HepG2 (cell line): ENCODE measurements around the gene SRP14. TPM values are rescaled to one million over a fixed set of nuclear protein-coding genes. Genes with fewer than 3 reads are reported as not detected.

Experiments used
- ARHGAP35 ChIP-seq: sonication (generic); formaldehyde crosslinking; IDR thresholded peaks from 2 replicates; pipeline ENCODE4 v1.9.0; 2022; ENCODE audit warnings: mild to moderate bottlenecking, inconsistent platforms, moderate library complexity, missing genetic modification reagents, borderline replicate concordance
- CEBPG ChIP-seq: IDR thresholded peaks from 2 replicates; pipeline ENCODE4 v1.6.1; 2016
- FLYWCH1 ChIP-seq: sonication (generic); formaldehyde crosslinking; IDR thresholded peaks from 2 replicates; pipeline ENCODE4 v1.8.1; 2023; ENCODE audit warnings: mild to moderate bottlenecking, missing genetic modification reagents
- FOXP1 ChIP-seq, 2 experiments: fragments of 450-650 bp in 1 of 2; IDR thresholded peaks; 2 replicates each; pipeline ENCODE4 v1.6.1; 2017 to 2018; ENCODE audit warnings: antibody characterized with exemption in 1 of 2
- HDAC2 ChIP-seq: sonication (generic); formaldehyde crosslinking; IDR thresholded peaks from 2 replicates; pipeline ENCODE4 v1.4.0; 2020; ENCODE audit warnings: missing genetic modification reagents
- HMG20A ChIP-seq: IDR thresholded peaks from 2 replicates; pipeline ENCODE4 v1.6.1; 2016; ENCODE audit warnings: borderline replicate concordance
- MIXL1 ChIP-seq: IDR thresholded peaks from 2 replicates; pipeline ENCODE4 v1.6.1; 2016
- NCOA5 ChIP-seq: sonication (generic); formaldehyde crosslinking; IDR thresholded peaks from 2 replicates; pipeline ENCODE4 v1.4.0; 2020; ENCODE audit warnings: missing genetic modification reagents
- NFE2 ChIP-seq: sonication (generic); formaldehyde crosslinking; IDR thresholded peaks from 2 replicates; pipeline ENCODE4 v1.4.0; 2020; ENCODE audit warnings: missing genetic modification reagents
- RBAK ChIP-seq: sonication (generic); formaldehyde crosslinking; IDR thresholded peaks from 2 replicates; pipeline ENCODE4 v1.5.1; 2020; ENCODE audit warnings: mild to moderate bottlenecking, missing genetic modification reagents
- SIX1 ChIP-seq: sonication (generic); formaldehyde crosslinking; IDR thresholded peaks from 2 replicates; pipeline ENCODE4 v1.4.0; 2020; ENCODE audit warnings: missing genetic modification reagents, borderline replicate concordance
- SNAPC2 ChIP-seq: sonication (generic); formaldehyde crosslinking; IDR thresholded peaks from 2 replicates; pipeline ENCODE4 v1.8.1; 2022; ENCODE audit warnings: mild to moderate bottlenecking, missing genetic modification reagents
- ZBTB7A ChIP-seq: sonication (generic); formaldehyde crosslinking; IDR thresholded peaks from 2 replicates; pipeline ENCODE4 v1.8.0; 2022; ENCODE audit warnings: mild to moderate bottlenecking, missing genetic modification reagents
- ZBTB7B ChIP-seq: sonication (generic); formaldehyde crosslinking; IDR thresholded peaks from 2 replicates; pipeline ENCODE4 v1.4.0; 2020; ENCODE audit warnings: missing genetic modification reagents
- ZFP36 ChIP-seq: fragments of 150-350 bp; IDR thresholded peaks from 2 replicates; pipeline ENCODE4 v1.6.1; 2018; ENCODE audit warnings: borderline replicate concordance, low read length, low read depth; ENCODE audit not compliant: partially characterized antibody
- ZNF121 ChIP-seq: sonication (generic); formaldehyde crosslinking; IDR thresholded peaks from 2 replicates; pipeline ENCODE4 v1.5.0; 2020; ENCODE audit warnings: mild to moderate bottlenecking, missing genetic modification reagents
- ZNF232 ChIP-seq: sonication (generic); formaldehyde crosslinking; IDR thresholded peaks from 2 replicates; pipeline ENCODE4 v1.4.0; 2020; ENCODE audit warnings: missing genetic modification reagents, borderline replicate concordance
- ZNF343 ChIP-seq: sonication (generic); formaldehyde crosslinking; IDR thresholded peaks from 2 replicates; pipeline ENCODE4 v1.4.0; 2020; ENCODE audit warnings: mild to moderate bottlenecking, missing genetic modification reagents
- ZNF570 ChIP-seq: sonication (generic); formaldehyde crosslinking; IDR thresholded peaks from 2 replicates; pipeline ENCODE4 v1.4.0; 2020; ENCODE audit warnings: mild to moderate bottlenecking, missing genetic modification reagents, borderline replicate concordance
- ZNF605 ChIP-seq: sonication (generic); formaldehyde crosslinking; IDR thresholded peaks from 2 replicates; pipeline ENCODE4 v1.8.0; 2022; ENCODE audit warnings: mild to moderate bottlenecking, missing genetic modification reagents
- ZNF672 ChIP-seq: sonication (generic); formaldehyde crosslinking; IDR thresholded peaks from 2 replicates; pipeline ENCODE4 v1.8.1; 2022; ENCODE audit warnings: missing genetic modification reagents
- ZNF768 ChIP-seq: sonication (generic); formaldehyde crosslinking; IDR thresholded peaks from 2 replicates; pipeline ENCODE4 v1.4.0; 2020; ENCODE audit warnings: missing genetic modification reagents
- polyA plus RNA-seq, 8 experiments: library from polyadenylated mRNA; depleted of rRNA in 3 of 8; stranded (reverse) in 7 of 8; unstranded in 1 of 8; fragments of >200 nt; fragmentation: Illumina TruSeq in 4 of 8; extraction: Trizol in 4 of 8; gene quantifications; 2 replicates each; pipeline versions ENCODE4 v1.2.1 to v1.2.3, GENCODE V29; 2011 to 2016; ENCODE audit warnings: low read depth in 4 of 8, missing spikeins in 1 of 8, mixed read lengths in 1 of 8; ENCODE audit not compliant: insufficient read depth in 1 of 8
- total RNA-seq, 5 experiments: library from RNA; depleted of rRNA; stranded (reverse); fragments of >200 nt; fragmentation: Illumina TruSeq; extraction: Trizol; gene quantifications; 2 replicates each; pipeline ENCODE4 v1.2.3, GENCODE V29; 2016; ENCODE audit warnings: low read depth in 1 of 5
- TF ChIP-seq, protein P1 (sequence below): sonication (generic); formaldehyde crosslinking; IDR thresholded peaks from 2 replicates; pipeline ENCODE4 v1.4.0; 2020; ENCODE audit warnings: missing genetic modification reagents
- TF ChIP-seq, protein P2 (sequence below): sonication (generic); formaldehyde crosslinking; IDR thresholded peaks from 2 replicates; pipeline ENCODE4 v1.9.0; 2021; ENCODE audit warnings: missing genetic modification reagents, mild to moderate bottlenecking, borderline replicate concordance
- TF ChIP-seq, protein P3 (sequence below): IDR thresholded peaks from 2 replicates; pipeline ENCODE4 v1.6.1; 2016
- TF ChIP-seq, protein P4 (sequence below): sonication (generic); formaldehyde crosslinking; conservative IDR thresholded peaks from 2 replicates; pipeline ENCODE4 v1.5.0; 2020; ENCODE audit warnings: missing genetic modification reagents

Gene SRP14
- total and polyA plus RNA-seq, 2 of the 13 experiments (the other 11 are each of a cell fraction or from before 2014, with no cell fraction given), result 208 to 356 TPM

DNA sequence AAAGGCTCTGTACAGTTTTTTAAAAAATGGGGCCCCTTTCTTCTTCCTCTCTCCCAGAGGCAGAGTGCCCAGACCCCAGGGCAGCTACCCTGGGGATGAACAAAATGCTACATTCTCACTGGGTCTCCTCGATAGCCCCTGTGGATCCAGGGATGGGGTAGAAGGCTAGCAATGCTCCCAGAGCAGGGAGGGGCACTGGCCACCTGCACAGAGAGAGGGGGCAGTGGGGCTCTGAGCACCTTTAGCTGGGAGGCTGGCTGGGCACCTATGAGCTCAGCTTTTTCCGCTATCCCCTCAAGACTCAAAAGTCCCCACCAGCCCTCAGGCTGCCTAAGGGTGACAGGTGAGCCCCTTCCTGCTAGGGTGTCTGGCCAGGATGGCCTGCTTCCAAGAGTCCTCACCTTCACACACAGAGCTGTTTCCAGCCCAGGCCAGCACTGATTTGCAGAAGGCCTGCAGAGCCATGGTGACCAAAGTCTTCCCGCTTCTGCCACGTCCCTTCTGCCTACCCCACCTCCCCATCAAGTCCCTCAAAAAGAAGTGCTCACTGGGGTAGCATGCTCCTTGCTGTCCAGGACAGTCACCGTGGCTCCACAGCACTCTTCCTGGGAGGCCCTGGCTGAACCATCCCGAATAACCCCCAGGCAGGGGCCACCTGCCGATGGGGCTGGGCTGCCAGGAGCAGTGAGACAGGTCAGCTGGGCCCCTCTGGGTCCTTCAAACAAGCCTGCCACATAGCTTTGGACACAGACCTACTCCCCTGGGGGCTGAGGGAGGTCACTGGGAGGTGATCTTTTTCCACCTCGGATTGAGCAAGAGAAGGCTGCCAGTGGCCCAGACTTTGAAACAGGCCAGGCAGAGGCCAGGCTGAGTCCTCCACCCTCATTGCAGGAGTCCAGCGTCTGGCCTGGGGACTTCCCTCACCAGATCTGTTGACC is 49.3 kb upstream of the SRP14 start (continued):
- 0 out of 2 replicates have a peak, but pooled peaks have one; percentile 33 for TF ChIP-seq SIX1
- no peak for TF ChIP-seq ZNF605 (CRISPR knock-in tag)
- TF ChIP-seq ZNF343 (CRISPR knock-in tag), result peak; percentile 79
- no peak for TF ChIP-seq FLYWCH1 (CRISPR knock-in tag)
- TF ChIP-seq ZBTB7A, result peak; percentile 28; the same call in 1 of the 2 replicates
- no peak for TF ChIP-seq NFE2
- no peak for TF ChIP-seq NCOA5 (CRISPR knock-in tag)
- no peak for TF ChIP-seq FOXP1 (IDR thresholded peaks at IDR 0.05)
- TF ChIP-seq FOXP1 (CRISPR knock-in tag; IDR thresholded peaks at IDR 0.05), result peak; percentile 60; the same call in 1 of the 2 replicates
- TF ChIP-seq, protein P1, sequence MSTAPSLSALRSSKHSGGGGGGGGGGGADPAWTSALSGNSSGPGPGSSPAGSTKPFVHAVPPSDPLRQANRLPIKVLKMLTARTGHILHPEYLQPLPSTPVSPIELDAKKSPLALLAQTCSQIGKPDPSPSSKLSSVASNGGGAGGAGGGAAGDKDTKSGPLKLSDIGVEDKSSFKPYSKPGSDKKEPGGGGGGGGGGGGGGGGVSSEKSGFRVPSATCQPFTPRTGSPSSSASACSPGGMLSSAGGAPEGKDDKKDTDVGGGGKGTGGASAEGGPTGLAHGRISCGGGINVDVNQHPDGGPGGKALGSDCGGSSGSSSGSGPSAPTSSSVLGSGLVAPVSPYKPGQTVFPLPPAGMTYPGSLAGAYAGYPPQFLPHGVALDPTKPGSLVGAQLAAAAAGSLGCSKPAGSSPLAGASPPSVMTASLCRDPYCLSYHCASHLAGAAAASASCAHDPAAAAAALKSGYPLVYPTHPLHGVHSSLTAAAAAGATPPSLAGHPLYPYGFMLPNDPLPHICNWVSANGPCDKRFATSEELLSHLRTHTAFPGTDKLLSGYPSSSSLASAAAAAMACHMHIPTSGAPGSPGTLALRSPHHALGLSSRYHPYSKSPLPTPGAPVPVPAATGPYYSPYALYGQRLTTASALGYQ (CRISPR knock-in tag), result 0 out of 2 replicates have a peak, but pooled peaks have one; percentile 65
- peak; percentile 95 for TF ChIP-seq ZNF768 (CRISPR knock-in tag)
- no peak for TF ChIP-seq ZNF672 (CRISPR knock-in tag)
- TF ChIP-seq, protein P2, sequence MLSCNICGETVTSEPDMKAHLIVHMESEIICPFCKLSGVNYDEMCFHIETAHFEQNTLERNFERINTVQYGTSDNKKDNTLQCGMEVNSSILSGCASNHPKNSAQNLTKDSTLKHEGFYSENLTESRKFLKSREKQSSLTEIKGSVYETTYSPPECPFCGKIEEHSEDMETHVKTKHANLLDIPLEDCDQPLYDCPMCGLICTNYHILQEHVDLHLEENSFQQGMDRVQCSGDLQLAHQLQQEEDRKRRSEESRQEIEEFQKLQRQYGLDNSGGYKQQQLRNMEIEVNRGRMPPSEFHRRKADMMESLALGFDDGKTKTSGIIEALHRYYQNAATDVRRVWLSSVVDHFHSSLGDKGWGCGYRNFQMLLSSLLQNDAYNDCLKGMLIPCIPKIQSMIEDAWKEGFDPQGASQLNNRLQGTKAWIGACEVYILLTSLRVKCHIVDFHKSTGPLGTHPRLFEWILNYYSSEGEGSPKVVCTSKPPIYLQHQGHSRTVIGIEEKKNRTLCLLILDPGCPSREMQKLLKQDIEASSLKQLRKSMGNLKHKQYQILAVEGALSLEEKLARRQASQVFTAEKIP (CRISPR knock-in tag), result no peak
- TF ChIP-seq RBAK (CRISPR knock-in tag), result no peak
- TF ChIP-seq CEBPG (CRISPR knock-in tag), result peak; percentile 95
- no peak for TF ChIP-seq MIXL1 (CRISPR knock-in tag)
- no peak for TF ChIP-seq SNAPC2 (CRISPR knock-in tag)
- TF ChIP-seq ZFP36, result no peak
- no peak; the same call in 1 of the 2 replicates for TF ChIP-seq ARHGAP35 (CRISPR knock-in tag)
- no peak for TF ChIP-seq ZNF232
- peak; percentile 85 for TF ChIP-seq HMG20A (CRISPR knock-in tag)
- peak; percentile 95 for TF ChIP-seq ZBTB7B (CRISPR knock-in tag)
- TF ChIP-seq, protein P3, sequence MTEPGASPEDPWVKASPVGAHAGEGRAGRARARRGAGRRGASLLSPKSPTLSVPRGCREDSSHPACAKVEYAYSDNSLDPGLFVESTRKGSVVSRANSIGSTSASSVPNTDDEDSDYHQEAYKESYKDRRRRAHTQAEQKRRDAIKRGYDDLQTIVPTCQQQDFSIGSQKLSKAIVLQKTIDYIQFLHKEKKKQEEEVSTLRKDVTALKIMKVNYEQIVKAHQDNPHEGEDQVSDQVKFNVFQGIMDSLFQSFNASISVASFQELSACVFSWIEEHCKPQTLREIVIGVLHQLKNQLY (CRISPR knock-in tag), result no peak
- TF ChIP-seq, protein P4, sequence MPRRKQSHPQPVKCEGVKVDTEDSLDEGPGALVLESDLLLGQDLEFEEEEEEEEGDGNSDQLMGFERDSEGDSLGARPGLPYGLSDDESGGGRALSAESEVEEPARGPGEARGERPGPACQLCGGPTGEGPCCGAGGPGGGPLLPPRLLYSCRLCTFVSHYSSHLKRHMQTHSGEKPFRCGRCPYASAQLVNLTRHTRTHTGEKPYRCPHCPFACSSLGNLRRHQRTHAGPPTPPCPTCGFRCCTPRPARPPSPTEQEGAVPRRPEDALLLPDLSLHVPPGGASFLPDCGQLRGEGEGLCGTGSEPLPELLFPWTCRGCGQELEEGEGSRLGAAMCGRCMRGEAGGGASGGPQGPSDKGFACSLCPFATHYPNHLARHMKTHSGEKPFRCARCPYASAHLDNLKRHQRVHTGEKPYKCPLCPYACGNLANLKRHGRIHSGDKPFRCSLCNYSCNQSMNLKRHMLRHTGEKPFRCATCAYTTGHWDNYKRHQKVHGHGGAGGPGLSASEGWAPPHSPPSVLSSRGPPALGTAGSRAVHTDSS, result no peak
- TF ChIP-seq ZNF570 (CRISPR knock-in tag), result no peak
- peak; percentile 77 for TF ChIP-seq ZNF121 (CRISPR knock-in tag)
- peak; percentile 87 for TF ChIP-seq HDAC2 (CRISPR knock-in tag)
